K562 (cell line): ENCODE results near the gene STRADB. TPM values are rescaled to one million over a fixed set of nuclear protein-coding genes. Genes with fewer than 3 reads are reported as not detected.
"Not testable (repeated sequence)": the region's sequence is repeated elsewhere in the genome, so short reads cannot be mapped to it uniquely, and the experiment has no call there.

Experiments used
- ATAC-seq: fragments of 200-7000 bp; cut with Tn5 transposase; 3 replicates; pipeline ENCODE4 v1.9.1; 2020; ENCODE audit warnings: moderate library complexity
- BruUV-seq: library from RNA; stranded (reverse); fragments of 400-500 nt; replicated peaks from 2 replicates; lab custom pipeline; 2021; lab: Mats Ljungman, UMichigan
- CTCF ChIA-PET: fragments of 300-600 bp; formaldehyde crosslinking; extraction: SDS; loops from one replicate; lab custom pipeline; 2021; ENCODE audit warnings: low intra/inter-chr PET ratio; lab: Yijun Ruan, JAX
- POLR2A ChIA-PET: fragments of 300-600, 350-650 bp; sonication (Branson Sonifier 250); formaldehyde crosslinking; extraction: SDS; loops from one replicate; lab custom pipeline; 2021; ENCODE audit warnings: antibody characterized with exemption, inconsistent platforms; lab: Yijun Ruan, JAX
- DNase-seq, 4 experiments: peaks; one replicate each; pipeline versions ENCODE4 v3.0.0 to v3.0.0-alpha.2; 2011 to 2018; ENCODE audit warnings: low spot score in 3 of 4, mixed read lengths in 3 of 4; ENCODE audit errors: extremely low read depth in 1 of 4
- FAIRE-seq: peaks from 2 replicates; lab custom pipeline; 2011; peaks lifted over from hg19 to GRCh38; lab: Jason Lieb, UNC
- H2AFZ ChIP-seq: 2 replicates; pipeline ENCODE4 v1.6.0; 2011; ENCODE audit warnings: low read depth, low read length, control low read depth, inconsistent platforms
- H3K27ac ChIP-seq: fragments of 200-600 bp; 3 replicates; pipeline ENCODE4 v1.8.0; 2011; ENCODE audit warnings: low read depth, mild to moderate bottlenecking, control low read depth, inconsistent platforms, low read length, moderate library complexity, mixed read lengths; ENCODE audit errors: extremely low read depth
- H3K27me3 ChIP-seq, 2 experiments: fragments of 300-600 bp in 1 of 2; 2 replicates in 1 of 2; 3 replicates in 1 of 2; pipeline versions ENCODE4 v1.6.0 to v1.8.0; 2011; ENCODE audit warnings: inconsistent platforms in 2 of 2, low read length in 2 of 2, mild to moderate bottlenecking in 1 of 2, mixed read lengths in 1 of 2, moderate library complexity in 1 of 2; ENCODE audit not compliant: control insufficient read depth in 2 of 2, insufficient read depth in 2 of 2
- H3K36me3 ChIP-seq: fragments of 300-600 bp; 3 replicates; pipeline ENCODE4 v1.8.0; 2011; ENCODE audit warnings: mild to moderate bottlenecking, low read length, inconsistent platforms; ENCODE audit not compliant: control insufficient read depth, insufficient read depth
- H3K4me1 ChIP-seq, 2 experiments: fragments of 200-600 bp in 1 of 2; replicated peaks in 1 of 2; 2 replicates in 1 of 2; 3 replicates in 1 of 2; pipeline versions ENCODE4 v1.5.1 to v1.8.0; 2011; ENCODE audit warnings: inconsistent platforms in 2 of 2, low read length in 2 of 2, mild to moderate bottlenecking in 1 of 2, mixed read lengths in 1 of 2, moderate library complexity in 1 of 2; ENCODE audit not compliant: control insufficient read depth in 2 of 2, insufficient read depth in 2 of 2
- H3K4me2 ChIP-seq: 2 replicates; pipeline ENCODE4 v1.6.1; 2011; ENCODE audit warnings: low read length, control low read depth, inconsistent platforms, mixed read lengths; ENCODE audit not compliant: insufficient read depth
- H3K4me3 ChIP-seq: fragments of 200-600 bp; sonication (generic), shearing (Covaris generic); 2 replicates; pipeline ENCODE4 v1.5.1; 2016; ENCODE audit warnings: control low read depth, inconsistent platforms
- H3K79me2 ChIP-seq: fragments of 200-600 bp; 3 replicates; pipeline ENCODE4 v1.8.0; 2011; ENCODE audit warnings: low read length, inconsistent platforms; ENCODE audit not compliant: control insufficient read depth, insufficient read depth
- H3K9ac ChIP-seq, 2 experiments: 2 replicates each; pipeline versions ENCODE4 v1.6.0 to v1.6.1; 2011; ENCODE audit warnings: low read depth in 2 of 2, low read length in 2 of 2, control low read depth in 1 of 2, inconsistent platforms in 1 of 2, mild to moderate bottlenecking in 1 of 2, mixed read lengths in 1 of 2; ENCODE audit not compliant: insufficient read depth in 1 of 2
- H3K9me1 ChIP-seq: one replicate; pipeline ENCODE4 v1.6.0; 2011; ENCODE audit warnings: inconsistent platforms, mild to moderate bottlenecking, low read length, moderate library complexity; ENCODE audit not compliant: control insufficient read depth, insufficient read depth
- H3K9me3 ChIP-seq: replicated peaks from 2 replicates; pipeline ENCODE4 v1.5.1; 2011; ENCODE audit warnings: low read depth, low read length, inconsistent platforms; ENCODE audit not compliant: control insufficient read depth, insufficient read depth
- H4K20me1 ChIP-seq: replicated peaks from 2 replicates; pipeline ENCODE4 v1.6.1; 2011; ENCODE audit warnings: low read length, inconsistent platforms, mixed read lengths; ENCODE audit not compliant: control insufficient read depth, insufficient read depth
- ADNP ChIP-seq: fragments of 200-800 bp; sonication (Bioruptor generic); IDR thresholded peaks from 2 replicates; pipeline ENCODE4 v1.6.1; 2016; ENCODE audit warnings: missing genetic modification characterization, missing compliant biosample characterization
- BCOR ChIP-seq: fragments of 450-650 bp; IDR thresholded peaks from 2 replicates; pipeline ENCODE4 v1.6.1; 2016
- C11orf30 ChIP-seq: fragments of 450-650 bp; IDR thresholded peaks from 2 replicates; pipeline ENCODE4 v1.6.1; 2016; ENCODE audit warnings: low read depth, mild to moderate bottlenecking
- CHAMP1 ChIP-seq: fragments of 450-650 bp; IDR thresholded peaks from 2 replicates; pipeline ENCODE4 v1.6.1; 2016; ENCODE audit warnings: mild to moderate bottlenecking
- KDM1A ChIP-seq, 2 experiments: fragments of 450-650 bp; IDR thresholded peaks; 2 replicates each; pipeline ENCODE4 v1.6.1; 2016; ENCODE audit warnings: mild to moderate bottlenecking in 2 of 2
- MAFG ChIP-seq: fragments of 450-650 bp; conservative IDR thresholded peaks from 2 replicates; pipeline ENCODE4 v1.6.1; 2016; ENCODE audit warnings: missing genetic modification characterization, missing compliant biosample characterization
- SIRT6 ChIP-seq: IDR thresholded peaks from one replicate; pipeline ENCODE4 v1.6.1; 2012; ENCODE audit warnings: low read depth, mild to moderate bottlenecking, control low read depth, inconsistent platforms, low read length, moderate library complexity
- ZNF146 ChIP-seq: IDR thresholded peaks from one replicate; pipeline ENCODE4 v1.6.1; 2018; ENCODE audit warnings: missing compliant biosample characterization; ENCODE audit not compliant: unreplicated experiment
- ZNF316 ChIP-seq: fragments of 450-650 bp; IDR thresholded peaks from 2 replicates; pipeline ENCODE4 v1.6.1; 2016
- WGBS: fragments of 100-300 bp; shearing (Covaris generic); methylation state at CpG from one replicate; pipeline ENCODE4 v1.1.6; 2016; ENCODE audit warnings: low coverage, mixed read lengths; ENCODE audit not compliant: insufficient coverage; ENCODE audit errors: missing lambda C conversion rate; 5-methylcytosine and 5-hydroxymethylcytosine counted together
- in situ Hi-C: fragments of 300-500 bp; cut with MboI; formaldehyde crosslinking; loops from 4 replicates; pipeline ENCODE4 v1.15.0; 2018; ENCODE audit warnings: inconsistent platforms, mixed read lengths
- intact Hi-C: fragments of 100-400 bp; cut with micrococcal nuclease; formaldehyde crosslinking; loops from 2 replicates; pipeline ENCODE4 v1.14.2; 2022
- polyA plus RNA-seq, 8 experiments: library from polyadenylated mRNA; depleted of rRNA in 4 of 8; stranded (reverse) in 5 of 8; unstranded in 3 of 8; fragments of >200 nt; fragmentation: Nextera tagmentation in 2 of 8; fragmentation: Illumina TruSeq in 1 of 8; extraction: Ambion mirVana in 2 of 8; extraction: Trizol in 1 of 8; gene quantifications; 2 replicates each; pipeline versions ENCODE4 v1.2.1 to v1.2.3, GENCODE V29; 2011 to 2014; ENCODE audit warnings: inconsistent platforms in 1 of 8, missing spikeins in 1 of 8
- total RNA-seq, 7 experiments: library from RNA; depleted of rRNA in 6 of 7; stranded (reverse); fragments of >200 nt in 6 of 7; fragmentation: Illumina TruSeq in 2 of 7; extraction: Trizol in 2 of 7; gene quantifications; 2 replicates each; pipeline versions ENCODE4 v1.2.1 to v1.2.3, GENCODE V29; 2011 to 2021; ENCODE audit warnings: low replicate concordance in 1 of 7

Gene STRADB
- total and polyA plus RNA-seq, 9 of the 15 experiments (the other 6 are each of a cell fraction or from before 2014, with no cell fraction given) = 6.9 to 30.6 (median 15.7) TPM

GRCh38 chr2:201436141-201436540, 15.4 kb upstream of the STRADB start:
- no peak overlapping the region for H3K9ac ChIP-seq
- POLR2A ChIA-PET = interaction anchor here (1.8 kb wide), 1 partner anchor 10 kb away, joined by 4 read pairs; no protein-coding TSS in a partner anchor

GRCh38 chr2:201439336-201439922, 12.1 kb upstream of the STRADB start:
- H3K9me1 ChIP-seq, BruUV-seq, H2AFZ ChIP-seq, H3K4me3 ChIP-seq, H3K9me3 ChIP-seq, intact Hi-C loops, H3K4me2 ChIP-seq, H4K20me1 ChIP-seq, H3K27ac ChIP-seq, H3K36me3 ChIP-seq, H3K27me3 ChIP-seq, FAIRE-seq, ATAC-seq, DNase-seq, in situ Hi-C loops, CTCF ChIA-PET, H3K9ac ChIP-seq: not testable (repeated sequence)
- 67% methylated on average over 1 of the region's 3 CpGs for WGBS
- Histone ChIP-seq H3K79me2 (peaks cover 21% of the 10 kb centered on the region), H3K4me1 (peaks cover 5 to 20% of the 10 kb centered on the region in 2 experiments; a peak in 4 of 5 replicates)
- POLR2A ChIA-PET = interaction anchor here (0.6 to 2.5 kb wide), 3 partner anchors 10 to 73 kb away, joined by 3 to 17 read pairs (median 4); partner anchors contain the start of genes STRADB and TRAK2
- TF ChIP-seq KDM1A (IDR thresholded peaks at IDR 0.05) = peak in 1 of 2 experiments; percentile 50; a peak in 1 of 4 replicates
- peak; percentile 57 for TF ChIP-seq C11orf30
- TF ChIP-seq ZNF316 = peak; percentile 81
- TF ChIP-seq MAFG (tag) = 0 out of 2 replicates have a peak, but pooled peaks have one; percentile 22
- TF ChIP-seq ZNF146 (CRISPR knock-in tag) = peak; percentile 53
- peak; percentile 35; the same call in 1 of the 2 replicates for TF ChIP-seq CHAMP1
- peak; percentile 76; the same call in 1 of the 2 replicates for TF ChIP-seq ADNP (tag)
- peak; percentile 79 for TF ChIP-seq BCOR

More at GRCh38 chr2:201436141-201436540, 15.4 kb upstream of the STRADB start:
- WGBS = 73% methylated on average over 2 of the region's 2 CpGs
- Histone ChIP-seq H3K4me2 (no peak overlapping the region), H3K9me1 (no peaks in the 10 kb centered on the region), H3K36me3 (peaks cover 6% of the 10 kb centered on the region), H4K20me1 (no peaks in the 10 kb centered on the region), H3K4me3 (no peak overlapping the region), H3K27ac (no peak overlapping the region), H3K79me2 (peaks cover 40% of the 10 kb centered on the region), H3K27me3 (no peaks in the 10 kb centered on the region), H3K4me1 (peaks cover 6 to 36% of the 10 kb centered on the region in 2 experiments), H3K9me3 (no peaks in the 10 kb centered on the region; the same call in 1 of the 2 replicates), H2AFZ (no peak overlapping the region)
- in situ Hi-C loops = no loop called here
- TF ChIP-seq ZNF316 (peak; percentile 35; the same call in 1 of the 2 replicates), MAFG (tag) (peak; percentile 56), SIRT6 (no peak)
- CTCF ChIA-PET = no interaction called here
- intact Hi-C loops = no loop called here
- no peak for FAIRE-seq
- no TSS peak for BruUV-seq
- no peak for DNase-seq
- no peak for ATAC-seq
